ENCODE data around the gene CD99.

Gene CD99

DNA sequence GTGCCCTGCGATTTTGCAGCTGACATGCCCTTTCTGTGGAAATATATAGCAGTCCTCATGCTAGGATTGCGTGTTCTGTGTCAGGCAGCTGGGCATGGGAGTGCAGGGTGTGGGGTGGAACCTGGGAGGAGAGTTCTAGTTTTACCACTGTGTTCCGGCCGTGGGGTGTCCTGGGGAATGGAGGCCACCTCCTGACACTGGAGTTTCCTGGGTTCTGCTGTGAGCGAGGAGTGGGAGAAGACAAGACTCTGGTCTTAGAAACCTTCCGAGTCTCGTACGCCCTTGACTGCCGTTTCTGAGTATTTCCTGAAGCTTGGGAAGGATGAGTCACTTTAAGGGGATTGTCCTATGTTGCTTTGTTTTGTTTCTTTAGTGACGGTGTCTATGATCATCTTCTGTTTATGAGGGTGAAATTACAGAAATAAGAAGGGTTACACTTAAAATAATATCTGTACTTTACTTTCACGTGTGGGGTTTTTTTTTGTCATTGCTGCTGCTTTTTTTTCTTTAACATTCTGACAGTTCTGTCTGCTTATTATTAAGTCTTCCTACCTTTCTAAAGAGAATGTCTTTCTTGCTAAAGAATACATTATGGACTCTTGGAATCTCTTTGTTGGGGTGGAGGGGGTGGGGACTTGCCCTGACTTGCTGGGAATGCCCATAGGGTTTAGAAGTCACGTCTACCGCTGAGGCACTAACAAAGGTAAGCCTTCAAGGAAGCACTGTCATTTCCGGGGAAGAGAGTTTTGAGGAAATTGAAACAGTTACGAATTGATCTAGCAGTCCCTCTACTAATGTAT lies 19.1 kb downstream of the CD99 start:
- DNase-seq (ENCODE audit: extremely low read depth, low read depth) = no peak
- TF ChIP-seq, protein P1, sequence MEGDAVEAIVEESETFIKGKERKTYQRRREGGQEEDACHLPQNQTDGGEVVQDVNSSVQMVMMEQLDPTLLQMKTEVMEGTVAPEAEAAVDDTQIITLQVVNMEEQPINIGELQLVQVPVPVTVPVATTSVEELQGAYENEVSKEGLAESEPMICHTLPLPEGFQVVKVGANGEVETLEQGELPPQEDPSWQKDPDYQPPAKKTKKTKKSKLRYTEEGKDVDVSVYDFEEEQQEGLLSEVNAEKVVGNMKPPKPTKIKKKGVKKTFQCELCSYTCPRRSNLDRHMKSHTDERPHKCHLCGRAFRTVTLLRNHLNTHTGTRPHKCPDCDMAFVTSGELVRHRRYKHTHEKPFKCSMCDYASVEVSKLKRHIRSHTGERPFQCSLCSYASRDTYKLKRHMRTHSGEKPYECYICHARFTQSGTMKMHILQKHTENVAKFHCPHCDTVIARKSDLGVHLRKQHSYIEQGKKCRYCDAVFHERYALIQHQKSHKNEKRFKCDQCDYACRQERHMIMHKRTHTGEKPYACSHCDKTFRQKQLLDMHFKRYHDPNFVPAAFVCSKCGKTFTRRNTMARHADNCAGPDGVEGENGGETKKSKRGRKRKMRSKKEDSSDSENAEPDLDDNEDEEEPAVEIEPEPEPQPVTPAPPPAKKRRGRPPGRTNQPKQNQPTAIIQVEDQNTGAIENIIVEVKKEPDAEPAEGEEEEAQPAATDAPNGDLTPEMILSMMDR (IDR thresholded peaks at IDR 0.05; ENCODE audit: low read depth, low read length) = no peak

DNA sequence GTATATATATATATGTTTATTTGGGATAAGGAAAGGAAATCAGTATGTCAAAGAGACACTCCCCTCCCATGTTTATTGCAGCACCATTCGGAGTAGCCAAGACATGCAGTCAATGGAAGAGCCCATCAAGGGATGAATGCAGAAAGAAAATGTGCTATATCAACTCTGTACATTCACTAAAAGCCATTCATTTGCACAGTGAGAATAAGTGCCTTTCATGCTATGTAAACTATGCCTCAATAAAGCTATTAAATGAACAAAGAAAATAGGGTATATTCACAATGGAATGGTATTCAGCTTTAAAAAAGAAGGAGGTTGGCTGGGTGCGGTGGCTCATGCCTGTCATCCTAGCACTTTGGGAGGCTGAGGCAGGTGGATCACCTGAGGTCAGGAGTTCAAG lies 20.3 kb downstream of the CD99 start:
- no peak for DNase-seq (ENCODE audit: extremely low read depth, low read depth)

DNA sequence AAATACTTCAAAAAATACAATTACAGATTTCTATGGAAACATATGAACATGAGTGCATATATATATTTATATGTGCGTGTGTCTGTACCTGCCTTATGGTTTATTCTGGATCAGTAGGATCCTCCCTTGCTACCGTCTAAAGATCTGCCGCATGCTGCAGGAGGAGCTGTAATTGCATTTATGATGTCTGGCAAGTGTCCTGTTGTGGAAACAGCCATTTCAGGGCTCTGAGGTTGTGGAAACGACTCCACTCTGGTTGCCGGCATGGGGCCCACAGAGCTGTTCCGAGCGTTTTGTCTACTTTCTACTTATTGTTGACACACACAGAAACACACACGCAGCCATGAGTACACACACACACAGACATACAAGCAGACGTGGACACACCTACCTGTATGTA lies 21.3 kb downstream of the CD99 start:
- DNase-seq (ENCODE audit: extremely low read depth, low read depth) = no peak
- TF ChIP-seq, protein P1 (IDR thresholded peaks at IDR 0.05; ENCODE audit: low read depth, low read length) = no peak

More for the DNA sequence above, 20.3 kb downstream of the CD99 start:
- TF ChIP-seq, protein P1 (IDR thresholded peaks at IDR 0.05; ENCODE audit: low read depth, low read length) = no peak

DNA sequence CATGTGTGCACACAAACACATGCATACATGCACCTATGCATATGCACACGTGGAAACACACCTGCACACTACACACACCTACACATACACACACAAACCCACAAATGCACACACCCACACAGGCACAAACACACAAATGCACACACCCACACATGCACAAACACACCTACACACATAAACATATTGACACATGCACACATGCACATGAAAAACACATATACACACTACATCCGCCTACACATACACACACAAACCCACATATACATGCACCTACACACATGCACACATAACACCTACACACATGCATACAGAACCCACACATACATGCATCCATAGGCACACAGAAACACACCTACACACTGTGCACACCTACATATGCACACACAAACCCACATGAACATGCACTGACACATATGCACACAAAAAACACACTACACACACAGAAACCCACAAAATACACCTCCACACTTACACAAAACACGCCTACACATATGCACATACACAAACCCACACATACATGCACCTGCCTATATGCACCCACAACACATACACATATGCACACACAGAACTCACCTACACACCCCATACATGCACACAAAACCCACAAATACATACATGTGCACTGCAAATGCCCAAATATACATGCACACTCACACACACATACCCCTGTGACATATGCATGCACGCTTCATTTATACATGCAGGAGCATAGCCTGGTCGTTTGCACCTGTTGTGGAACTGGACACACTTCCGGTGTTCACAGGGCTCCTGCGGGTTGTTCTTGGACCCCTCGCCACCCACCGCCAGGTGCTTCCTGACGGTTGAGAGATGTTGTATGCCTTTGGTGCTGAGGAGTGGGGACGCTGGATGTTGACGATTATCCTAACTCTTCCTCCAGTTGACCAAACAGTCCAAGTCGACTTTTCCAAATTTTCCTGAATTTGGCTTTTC lies 22.1 kb downstream of the CD99 start:
- TF ChIP-seq, protein P1 (IDR thresholded peaks at IDR 0.05; ENCODE audit: low read depth, low read length) = no peak
- DNase-seq (ENCODE audit: extremely low read depth, low read depth) = no peak

DNA sequence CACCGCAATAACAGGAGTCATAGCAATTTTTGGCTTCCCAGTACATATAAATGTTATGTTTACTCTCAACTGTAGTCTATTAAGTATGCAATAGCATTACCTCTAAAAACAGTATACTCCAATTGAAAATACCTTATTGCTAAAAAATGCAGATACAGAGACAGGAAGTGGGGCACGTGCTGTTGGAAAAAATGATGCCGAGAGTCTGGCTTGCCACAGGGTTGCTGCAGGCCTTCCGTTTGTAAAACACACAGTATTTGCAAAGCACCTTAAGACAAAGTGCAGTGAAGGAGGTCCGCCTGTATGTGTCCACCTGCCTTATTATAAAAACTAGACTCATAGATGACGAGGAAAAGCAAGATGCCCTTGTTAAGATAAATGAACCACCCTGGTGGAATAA lies 23.5 kb downstream of the CD99 start:
- no peak for DNase-seq (ENCODE audit: extremely low read depth, low read depth)
- TF ChIP-seq, protein P1 (IDR thresholded peaks at IDR 0.05; ENCODE audit: low read depth, low read length) = no peak

DNA sequence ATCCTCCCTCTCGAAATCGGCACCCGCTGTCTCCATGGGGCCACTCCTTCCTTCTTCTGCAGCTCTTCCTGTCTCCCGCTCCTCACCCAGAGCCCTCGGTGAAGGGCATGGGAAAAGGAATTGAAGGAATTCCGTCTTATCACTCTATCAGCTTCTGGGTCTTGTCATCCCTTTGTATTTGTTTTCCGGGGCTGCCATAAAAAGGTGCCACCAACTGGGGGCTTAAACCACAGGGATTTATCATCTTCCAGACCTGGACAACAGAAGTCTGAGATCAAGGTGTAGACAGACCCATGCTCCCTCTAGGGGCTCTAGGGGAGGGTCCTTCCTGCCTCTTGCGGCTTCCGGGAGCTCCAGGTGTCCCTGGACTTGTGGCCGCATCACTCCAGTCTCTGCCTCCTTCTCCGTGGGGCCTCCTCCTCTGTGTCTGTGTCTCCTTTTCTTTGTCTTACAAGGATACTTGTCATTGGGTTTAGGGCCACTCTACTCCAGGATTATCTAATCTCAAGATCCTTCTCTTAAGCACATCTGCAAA lies 24.0 kb downstream of the CD99 start:
- TF ChIP-seq, protein P1 (IDR thresholded peaks at IDR 0.05; ENCODE audit: low read depth, low read length) = no peak
- DNase-seq (ENCODE audit: extremely low read depth, low read depth) = no peak

Data from AG09319 (cell line).